SU-DHL-6 (cell line): ENCODE data around the gene DNAJB14.

Experiments used
- H2AFZ ChIP-seq: fragments of 200-600 bp; sonication (generic); 2 replicates; pipeline ENCODE4 v1.6.1; 2014; ENCODE audit warnings: low read depth, mild to moderate bottlenecking, moderate library complexity, mixed read lengths, antibody characterized with exemption, low read length; ENCODE audit not compliant: severe bottlenecking
- H3F3A ChIP-seq: fragments of 200-600 bp; shearing (Covaris generic); 2 replicates; pipeline ENCODE4 v1.6.0; 2016; ENCODE audit warnings: antibody characterized with exemption, mild to moderate bottlenecking; ENCODE audit not compliant: insufficient read depth
- H3K27ac ChIP-seq: fragments of 200-600 bp; sonication (generic); 2 replicates; pipeline ENCODE4 v1.5.1; 2016; ENCODE audit warnings: low read depth, mild to moderate bottlenecking, low read length, moderate library complexity, mixed read lengths
- H3K27me3 ChIP-seq: fragments of 200-600 bp; sonication (generic), shearing (Covaris generic); 2 replicates; pipeline ENCODE4 v1.6.0; 2014; ENCODE audit warnings: mild to moderate bottlenecking, low read length
- H3K36me3 ChIP-seq: fragments of 200-600 bp; sonication (generic); 2 replicates; pipeline ENCODE4 v1.6.1; 2014; ENCODE audit warnings: mild to moderate bottlenecking, low read length, mixed read lengths
- H3K4me2 ChIP-seq: fragments of 300-600, 200-600 bp; shearing (Covaris generic), sonication (generic); 2 replicates; pipeline ENCODE4 v1.6.0; 2014; ENCODE audit warnings: low read length, low read depth, mild to moderate bottlenecking; ENCODE audit not compliant: poor library complexity, severe bottlenecking
- H3K4me3 ChIP-seq: fragments of 200-600 bp; sonication (generic); 2 replicates; pipeline ENCODE4 v1.5.1; 2014; ENCODE audit warnings: antibody characterized with exemption, low read length, mild to moderate bottlenecking, mixed read lengths; ENCODE audit not compliant: insufficient read depth, poor library complexity, severe bottlenecking
- H3K79me2 ChIP-seq: fragments of 200-600 bp; sonication (generic); 2 replicates; pipeline ENCODE4 v1.6.1; 2014; ENCODE audit warnings: mild to moderate bottlenecking, low read length, moderate library complexity; ENCODE audit not compliant: insufficient read depth
- H3K9ac ChIP-seq: fragments of 200-600 bp; sonication (generic); 2 replicates; pipeline ENCODE4 v1.7.0; 2014; ENCODE audit warnings: mild to moderate bottlenecking, low read length
- H3K9me2 ChIP-seq: fragments of 200-600 bp; sonication (generic); replicated peaks from 2 replicates; pipeline ENCODE4 v1.6.1; 2014; ENCODE audit warnings: low read length; ENCODE audit not compliant: insufficient read depth
- H3K9me3 ChIP-seq: fragments of 200-600 bp; sonication (generic); 2 replicates; pipeline ENCODE4 v1.6.1; 2014; ENCODE audit warnings: low read length, mixed read lengths; ENCODE audit not compliant: insufficient read depth
- H4K20me1 ChIP-seq: fragments of 200-600 bp; sonication (generic); 2 replicates; pipeline ENCODE4 v1.6.1; 2014; ENCODE audit warnings: low read depth, mild to moderate bottlenecking, antibody characterized with exemption, low read length, moderate library complexity, mixed read lengths
- CTCF ChIP-seq: fragments of 200-600 bp; sonication (generic); IDR thresholded peaks from one replicate; pipeline ENCODE4 v1.5.1; 2017; ENCODE audit warnings: antibody characterized with exemption, mild to moderate bottlenecking, low read length, moderate library complexity; ENCODE audit not compliant: insufficient read depth, poor library complexity, severe bottlenecking
- EZH2phosphoT487 ChIP-seq: fragments of 200-600 bp; sonication (generic), shearing (Covaris generic); conservative IDR thresholded peaks from 2 replicates; pipeline ENCODE4 v1.6.1; 2018; ENCODE audit warnings: mild to moderate bottlenecking, antibody characterized with exemption, low read length, moderate library complexity, mixed read lengths

DNAJB14 gene

GRCh38 chr4:99891351-99891750 lies 55.1 kb downstream of the DNAJB14 start:
- Histone ChIP-seq H3F3A (peaks cover 11% of the 10 kb centered on the region; the same call in 1 of the 2 replicates), H3K9ac (no peak overlapping the region), H3K9me3 (no peaks in the 10 kb centered on the region), H2AFZ (no peak overlapping the region), H4K20me1 (no peaks in the 10 kb centered on the region), H3K79me2 (peaks cover 27% of the 10 kb centered on the region), H3K9me2 (no peaks in the 10 kb centered on the region), H3K36me3 (no peaks in the 10 kb centered on the region), H3K27ac (no peak overlapping the region), H3K4me3 (no peak overlapping the region), H3K4me2 (no peak overlapping the region), H3K27me3 (no peaks in the 10 kb centered on the region)
- TF ChIP-seq EZH2phosphoT487 = no peak
- no peak for TF ChIP-seq CTCF

GRCh38 chr4:99887837-99888236 lies 58.6 kb downstream of the DNAJB14 start:
- Histone ChIP-seq H3K27me3 (no peaks in the 10 kb centered on the region), H2AFZ (no peak overlapping the region), H3K4me2 (no peak overlapping the region), H3K9ac (no peak overlapping the region), H3K9me2 (no peaks in the 10 kb centered on the region), H3F3A (peaks cover 12% of the 10 kb centered on the region; the same call in 1 of the 2 replicates), H3K79me2 (peaks cover 14% of the 10 kb centered on the region; the same call in 1 of the 2 replicates), H4K20me1 (no peaks in the 10 kb centered on the region), H3K4me3 (no peak overlapping the region), H3K9me3 (no peaks in the 10 kb centered on the region), H3K36me3 (no peaks in the 10 kb centered on the region), H3K27ac (no peak overlapping the region)
- no peak for TF ChIP-seq CTCF
- TF ChIP-seq EZH2phosphoT487 = no peak

GRCh38 chr4:99886146-99886545 lies 60.3 kb downstream of the DNAJB14 start:
- Histone ChIP-seq H3K9ac (no peak overlapping the region), H4K20me1 (no peaks in the 10 kb centered on the region), H3K27ac (no peak overlapping the region), H3K4me3 (no peak overlapping the region), H3F3A (0 out of 2 replicates have a peak, but pooled peaks cover 6% of the 10 kb centered on the region), H3K9me3 (no peaks in the 10 kb centered on the region), H3K36me3 (no peaks in the 10 kb centered on the region; the same call in 1 of the 2 replicates), H3K79me2 (0 out of 2 replicates have a peak, but pooled peaks cover 6% of the 10 kb centered on the region), H3K27me3 (no peaks in the 10 kb centered on the region), H3K9me2 (no peaks in the 10 kb centered on the region), H3K4me2 (no peak overlapping the region), H2AFZ (no peak overlapping the region)
- TF ChIP-seq CTCF = no peak
- TF ChIP-seq EZH2phosphoT487 = no peak
